HepG2 (cell line): ENCODE results near the gene MTCH1. TPM values are rescaled to one million over a fixed set of nuclear protein-coding genes. Genes with fewer than 3 reads are reported as not detected.

Experiments
- NCOA2 ChIP-seq: sonication (generic); formaldehyde crosslinking; IDR thresholded peaks from 2 replicates; pipeline ENCODE4 v1.8.0; 2022; ENCODE audit warnings: inconsistent platforms
- NFIB ChIP-seq: sonication (generic); formaldehyde crosslinking; IDR thresholded peaks from 2 replicates; pipeline ENCODE4 v1.9.0; 2021; ENCODE audit warnings: missing genetic modification reagents, mild to moderate bottlenecking, borderline replicate concordance
- ZNF562 ChIP-seq: sonication (generic); formaldehyde crosslinking; IDR thresholded peaks from 2 replicates; pipeline ENCODE4 v1.8.0; 2022; ENCODE audit warnings: missing genetic modification reagents, borderline replicate concordance
- ZNF607 ChIP-seq: sonication (generic); formaldehyde crosslinking; IDR thresholded peaks from 2 replicates; pipeline ENCODE4 v1.5.1; 2020; ENCODE audit warnings: missing genetic modification reagents, mild to moderate bottlenecking, borderline replicate concordance
- polyA plus RNA-seq, 8 experiments: library from polyadenylated mRNA; depleted of rRNA in 3 of 8; stranded (reverse) in 7 of 8; unstranded in 1 of 8; fragments of >200 nt; fragmentation: Illumina TruSeq in 4 of 8; extraction: Trizol in 4 of 8; gene quantifications; 2 replicates each; pipeline versions ENCODE4 v1.2.1 to v1.2.3, GENCODE V29; 2011 to 2016; ENCODE audit warnings: low read depth in 4 of 8, missing spikeins in 1 of 8, mixed read lengths in 1 of 8; ENCODE audit not compliant: insufficient read depth in 1 of 8
- total RNA-seq, 5 experiments: library from RNA; depleted of rRNA; stranded (reverse); fragments of >200 nt; fragmentation: Illumina TruSeq; extraction: Trizol; gene quantifications; 2 replicates each; pipeline ENCODE4 v1.2.3, GENCODE V29; 2016; ENCODE audit warnings: low read depth in 1 of 5
- TF ChIP-seq, protein P1 (sequence below): sonication (generic); formaldehyde crosslinking; conservative IDR thresholded peaks from 2 replicates; pipeline ENCODE4 v1.4.0; 2020; ENCODE audit warnings: mild to moderate bottlenecking, missing genetic modification reagents, moderate library complexity
- TF ChIP-seq, protein P2 (sequence below): IDR thresholded peaks from 2 replicates; pipeline ENCODE4 v1.6.1; 2016; ENCODE audit warnings: low read depth, borderline replicate concordance

The MTCH1 gene
- total and polyA plus RNA-seq, 2 of the 13 experiments (the other 11 are each of a cell fraction or from before 2014, with no cell fraction given), result 86.2 to 144 TPM

DNA sequence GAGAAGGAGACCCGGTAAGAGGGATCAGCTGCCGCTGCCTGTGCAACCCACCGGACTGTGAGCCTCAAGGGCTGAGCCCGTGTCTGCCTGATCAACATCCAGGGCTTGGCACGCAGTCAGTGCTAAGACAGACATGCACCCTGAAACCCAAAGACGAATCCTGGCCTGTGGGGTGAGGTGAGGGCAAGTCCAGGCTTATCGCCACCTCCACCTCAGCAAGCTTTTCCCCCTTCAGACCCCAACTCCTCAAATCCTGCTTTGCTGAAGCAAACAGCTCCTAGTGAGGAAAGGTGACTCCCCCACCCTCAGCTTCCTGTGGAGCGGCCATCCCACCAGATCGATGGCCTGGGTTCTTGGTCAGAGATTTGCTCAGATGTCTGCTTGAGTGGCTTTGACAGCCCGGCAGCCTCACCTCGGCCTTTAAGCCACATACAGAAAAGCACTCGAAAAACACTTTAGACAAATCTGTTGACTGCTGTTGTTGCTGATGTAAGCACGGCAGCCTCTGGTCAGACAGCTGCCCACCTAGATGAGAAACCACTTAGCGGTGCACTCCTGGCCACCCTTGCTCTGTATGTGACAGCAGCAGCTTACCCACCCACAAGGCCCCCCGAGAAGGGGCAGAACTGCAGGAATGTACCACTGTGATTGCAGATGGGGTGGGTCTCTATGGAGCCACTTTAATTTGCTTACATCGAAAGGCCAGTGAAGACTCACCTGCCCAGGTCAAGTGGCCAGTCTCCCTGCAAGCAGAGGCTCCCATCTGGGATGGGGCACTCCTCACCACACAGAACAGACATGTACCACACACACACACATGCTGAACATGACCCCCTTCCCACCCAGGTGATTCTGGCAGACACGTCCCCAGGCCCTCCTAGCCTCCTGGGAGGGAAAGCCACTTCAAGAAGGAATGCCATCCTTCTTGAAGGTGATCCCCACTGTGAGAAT, 14.8 kb downstream of the MTCH1 start (continued):
- TF ChIP-seq, protein P1, sequence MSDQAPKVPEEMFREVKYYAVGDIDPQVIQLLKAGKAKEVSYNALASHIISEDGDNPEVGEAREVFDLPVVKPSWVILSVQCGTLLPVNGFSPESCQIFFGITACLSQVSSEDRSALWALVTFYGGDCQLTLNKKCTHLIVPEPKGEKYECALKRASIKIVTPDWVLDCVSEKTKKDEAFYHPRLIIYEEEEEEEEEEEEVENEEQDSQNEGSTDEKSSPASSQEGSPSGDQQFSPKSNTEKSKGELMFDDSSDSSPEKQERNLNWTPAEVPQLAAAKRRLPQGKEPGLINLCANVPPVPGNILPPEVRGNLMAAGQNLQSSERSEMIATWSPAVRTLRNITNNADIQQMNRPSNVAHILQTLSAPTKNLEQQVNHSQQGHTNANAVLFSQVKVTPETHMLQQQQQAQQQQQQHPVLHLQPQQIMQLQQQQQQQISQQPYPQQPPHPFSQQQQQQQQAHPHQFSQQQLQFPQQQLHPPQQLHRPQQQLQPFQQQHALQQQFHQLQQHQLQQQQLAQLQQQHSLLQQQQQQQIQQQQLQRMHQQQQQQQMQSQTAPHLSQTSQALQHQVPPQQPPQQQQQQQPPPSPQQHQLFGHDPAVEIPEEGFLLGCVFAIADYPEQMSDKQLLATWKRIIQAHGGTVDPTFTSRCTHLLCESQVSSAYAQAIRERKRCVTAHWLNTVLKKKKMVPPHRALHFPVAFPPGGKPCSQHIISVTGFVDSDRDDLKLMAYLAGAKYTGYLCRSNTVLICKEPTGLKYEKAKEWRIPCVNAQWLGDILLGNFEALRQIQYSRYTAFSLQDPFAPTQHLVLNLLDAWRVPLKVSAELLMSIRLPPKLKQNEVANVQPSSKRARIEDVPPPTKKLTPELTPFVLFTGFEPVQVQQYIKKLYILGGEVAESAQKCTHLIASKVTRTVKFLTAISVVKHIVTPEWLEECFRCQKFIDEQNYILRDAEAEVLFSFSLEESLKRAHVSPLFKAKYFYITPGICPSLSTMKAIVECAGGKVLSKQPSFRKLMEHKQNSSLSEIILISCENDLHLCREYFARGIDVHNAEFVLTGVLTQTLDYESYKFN (CRISPR knock-in tag), result no peak
- TF ChIP-seq, protein P2, sequence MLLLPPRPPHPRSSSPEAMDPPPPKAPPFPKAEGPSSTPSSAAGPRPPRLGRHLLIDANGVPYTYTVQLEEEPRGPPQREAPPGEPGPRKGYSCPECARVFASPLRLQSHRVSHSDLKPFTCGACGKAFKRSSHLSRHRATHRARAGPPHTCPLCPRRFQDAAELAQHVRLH, result no peak
- TF ChIP-seq NCOA2 (CRISPR knock-in tag) (no peak), ZNF607 (no peak), ZNF562 (no peak), NFIB (CRISPR knock-in tag) (no peak)
